ENCODE measurements around the gene INSRR.

DNA sequence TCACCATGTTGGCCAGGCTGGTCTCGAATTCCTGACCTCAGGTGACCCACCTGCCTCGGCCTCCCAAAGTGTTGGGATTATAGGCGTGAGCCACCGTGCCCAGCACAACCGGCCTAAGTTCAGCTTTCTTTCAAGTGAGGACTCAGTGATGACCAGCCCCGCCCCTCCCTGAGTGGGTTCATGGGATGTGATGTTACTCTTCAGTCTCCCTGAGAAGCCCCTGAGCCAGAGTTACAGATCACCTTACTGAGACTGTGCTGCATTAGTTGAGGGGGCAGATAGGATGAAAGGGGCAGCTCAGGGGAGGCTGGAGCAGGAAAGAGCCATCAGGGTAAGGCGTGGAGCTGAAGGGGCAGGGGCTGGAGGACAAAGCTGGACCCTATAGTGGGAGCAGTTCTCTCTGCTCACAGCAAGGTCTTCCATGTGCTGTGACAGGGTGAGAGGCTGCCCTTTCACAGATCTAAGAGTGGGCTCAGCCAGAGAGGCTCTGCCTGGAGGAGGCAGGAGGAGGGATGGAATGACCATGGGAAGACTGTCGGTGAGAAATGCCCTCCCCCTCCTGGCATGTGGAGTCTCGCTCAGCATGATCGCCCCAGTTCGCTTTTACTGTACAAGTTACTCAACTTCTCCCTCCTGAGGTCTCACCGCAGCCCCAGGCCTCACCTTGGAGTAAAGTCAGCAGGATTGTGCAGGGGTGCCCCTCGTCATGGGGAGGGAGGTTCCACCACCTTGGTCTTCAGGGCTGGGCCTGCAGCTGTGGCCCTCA lies 55.6 kb downstream of the INSRR start:
- no peak for TF ChIP-seq POLR2A (IDR thresholded peaks at IDR 0.05; ENCODE audit: low read depth)
- TF ChIP-seq, protein P1, sequence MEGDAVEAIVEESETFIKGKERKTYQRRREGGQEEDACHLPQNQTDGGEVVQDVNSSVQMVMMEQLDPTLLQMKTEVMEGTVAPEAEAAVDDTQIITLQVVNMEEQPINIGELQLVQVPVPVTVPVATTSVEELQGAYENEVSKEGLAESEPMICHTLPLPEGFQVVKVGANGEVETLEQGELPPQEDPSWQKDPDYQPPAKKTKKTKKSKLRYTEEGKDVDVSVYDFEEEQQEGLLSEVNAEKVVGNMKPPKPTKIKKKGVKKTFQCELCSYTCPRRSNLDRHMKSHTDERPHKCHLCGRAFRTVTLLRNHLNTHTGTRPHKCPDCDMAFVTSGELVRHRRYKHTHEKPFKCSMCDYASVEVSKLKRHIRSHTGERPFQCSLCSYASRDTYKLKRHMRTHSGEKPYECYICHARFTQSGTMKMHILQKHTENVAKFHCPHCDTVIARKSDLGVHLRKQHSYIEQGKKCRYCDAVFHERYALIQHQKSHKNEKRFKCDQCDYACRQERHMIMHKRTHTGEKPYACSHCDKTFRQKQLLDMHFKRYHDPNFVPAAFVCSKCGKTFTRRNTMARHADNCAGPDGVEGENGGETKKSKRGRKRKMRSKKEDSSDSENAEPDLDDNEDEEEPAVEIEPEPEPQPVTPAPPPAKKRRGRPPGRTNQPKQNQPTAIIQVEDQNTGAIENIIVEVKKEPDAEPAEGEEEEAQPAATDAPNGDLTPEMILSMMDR (IDR thresholded peaks at IDR 0.05), result no peak
- TF ChIP-seq POLR2AphosphoS5 (IDR thresholded peaks at IDR 0.05), result no peak

All from esophagus muscularis mucosa (tissue), 3 donors.